HepG2 (cell line): Measurements from ENCODE around the gene SYNE3. TPM values are rescaled to one million over a fixed set of nuclear protein-coding genes. Genes with fewer than 3 reads are reported as not detected.

Experiments
- DBP ChIP-seq: sonication (generic); formaldehyde crosslinking; IDR thresholded peaks from 2 replicates; pipeline ENCODE4 v1.4.0; 2020; ENCODE audit warnings: missing genetic modification reagents; ENCODE audit errors: not compliant biosample characterization
- EP300 ChIP-seq, 3 experiments: sonication (generic) in 1 of 3; formaldehyde crosslinking in 1 of 3; IDR thresholded peaks; 2 replicates each; pipeline versions ENCODE4 v1.5.1 to v1.6.1; 2011 to 2020; ENCODE audit warnings: low read depth in 2 of 3, low read length in 2 of 3, borderline replicate concordance in 1 of 3, improper control_type of control experiment in 1 of 3, mild to moderate bottlenecking in 1 of 3, missing genetic modification reagents in 1 of 3, moderate library complexity in 1 of 3
- FOXP4 ChIP-seq: sonication (generic); formaldehyde crosslinking; IDR thresholded peaks from 2 replicates; pipeline ENCODE4 v1.4.0; 2020; ENCODE audit warnings: missing genetic modification reagents
- HNF4A ChIP-seq: sonication (generic); formaldehyde crosslinking; IDR thresholded peaks from 2 replicates; pipeline ENCODE4 v1.4.0; 2020; ENCODE audit warnings: missing genetic modification reagents
- MAFF ChIP-seq: IDR thresholded peaks from 2 replicates; pipeline ENCODE4 v1.6.1; 2011; ENCODE audit warnings: low read depth, low read length, improper control_type of control experiment
- MAFG ChIP-seq: sonication (generic); formaldehyde crosslinking; IDR thresholded peaks from 2 replicates; pipeline ENCODE4 v1.5.1; 2020; ENCODE audit warnings: mild to moderate bottlenecking, missing genetic modification reagents
- PAXIP1 ChIP-seq: sonication (generic); formaldehyde crosslinking; conservative IDR thresholded peaks from 2 replicates; pipeline ENCODE4 v1.4.0; 2020; ENCODE audit warnings: mild to moderate bottlenecking, missing genetic modification reagents, moderate library complexity
- ZNF143 ChIP-seq: sonication (generic); formaldehyde crosslinking; IDR thresholded peaks from 2 replicates; pipeline ENCODE4 v1.4.0; 2020; ENCODE audit warnings: missing genetic modification reagents
- ZNF232 ChIP-seq: sonication (generic); formaldehyde crosslinking; IDR thresholded peaks from 2 replicates; pipeline ENCODE4 v1.4.0; 2020; ENCODE audit warnings: missing genetic modification reagents, borderline replicate concordance
- ZNF331 ChIP-seq: sonication (generic); formaldehyde crosslinking; IDR thresholded peaks from 2 replicates; pipeline ENCODE4 v1.4.0; 2020; ENCODE audit warnings: missing genetic modification reagents
- ZNF510 ChIP-seq: sonication (generic); formaldehyde crosslinking; IDR thresholded peaks from 2 replicates; pipeline ENCODE4 v1.4.0; 2020; ENCODE audit warnings: low read depth, mild to moderate bottlenecking, missing genetic modification reagents
- ZNF883 ChIP-seq: sonication (generic); formaldehyde crosslinking; IDR thresholded peaks from 2 replicates; pipeline ENCODE4 v1.5.1; 2020; ENCODE audit warnings: mild to moderate bottlenecking, missing genetic modification reagents; ENCODE audit errors: not compliant biosample characterization
- polyA plus RNA-seq, 8 experiments: library from polyadenylated mRNA; depleted of rRNA in 3 of 8; stranded (reverse) in 7 of 8; unstranded in 1 of 8; fragments of >200 nt; fragmentation: Illumina TruSeq in 4 of 8; extraction: Trizol in 4 of 8; gene quantifications; 2 replicates each; pipeline versions ENCODE4 v1.2.1 to v1.2.3, GENCODE V29; 2011 to 2016; ENCODE audit warnings: low read depth in 4 of 8, missing spikeins in 1 of 8, mixed read lengths in 1 of 8; ENCODE audit not compliant: insufficient read depth in 1 of 8
- total RNA-seq, 5 experiments: library from RNA; depleted of rRNA; stranded (reverse); fragments of >200 nt; fragmentation: Illumina TruSeq; extraction: Trizol; gene quantifications; 2 replicates each; pipeline ENCODE4 v1.2.3, GENCODE V29; 2016; ENCODE audit warnings: low read depth in 1 of 5
- TF ChIP-seq, protein P1 (sequence below): sonication (generic); formaldehyde crosslinking; IDR thresholded peaks from 2 replicates; pipeline ENCODE4 v1.4.0; 2020; ENCODE audit warnings: missing genetic modification reagents, borderline replicate concordance
- TF ChIP-seq, protein P2 (sequence below): sonication (generic); formaldehyde crosslinking; IDR thresholded peaks from 2 replicates; pipeline ENCODE4 v1.5.0; 2020; ENCODE audit warnings: mild to moderate bottlenecking, low read depth, missing genetic modification reagents, borderline replicate concordance

SYNE3 gene
- total and polyA plus RNA-seq, 2 of the 13 experiments (the other 11 are each of a cell fraction or from before 2014, with no cell fraction given) = 7.8 to 8.0 TPM

DNA sequence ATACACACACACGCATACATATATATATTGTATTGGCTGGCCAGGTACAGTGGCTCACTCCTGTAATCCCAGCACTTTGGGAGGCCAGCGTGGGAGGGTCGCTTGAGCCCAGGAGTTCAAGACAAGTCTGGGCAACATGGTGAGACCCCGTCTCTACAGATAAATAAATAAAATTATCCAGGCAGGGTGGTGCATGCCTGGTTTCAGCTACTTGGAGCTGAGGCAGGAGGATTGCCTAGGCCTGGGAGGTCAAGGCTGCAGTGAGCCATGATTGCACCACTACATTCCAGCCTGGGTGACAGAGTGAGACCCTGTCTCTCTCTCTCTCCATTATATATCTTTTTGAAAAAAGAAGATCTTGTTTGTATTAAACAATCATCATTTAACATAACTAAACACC is 4.6 kb upstream of the SYNE3 start (continued):
- TF ChIP-seq ZNF232 (CRISPR knock-in tag) (no peak), FOXP4 (CRISPR knock-in tag) (0 out of 2 replicates have a peak, but pooled peaks have one; percentile 14), EP300 (IDR thresholded peaks at IDR 0.05; ENCODE audit: low read depth in 2 of 2, low read length in 2 of 2) (peak in 1 of 2 experiments; percentile 44; a peak in 1 of 4 replicates), EP300 (CRISPR knock-in tag; IDR thresholded peaks at IDR 0.05; ENCODE audit: borderline replicate concordance) (no peak), MAFG (CRISPR knock-in tag) (no peak), ZNF143 (no peak), ZNF331 (CRISPR knock-in tag) (peak; percentile 41; the same call in 1 of the 2 replicates), MAFF (no peak), ZNF883 (no peak), PAXIP1 (CRISPR knock-in tag) (peak; percentile 45; the same call in 1 of the 2 replicates), ZNF510 (CRISPR knock-in tag) (no peak), DBP (CRISPR knock-in tag) (no peak), HNF4A (CRISPR knock-in tag) (peak; percentile 61)
- TF ChIP-seq, protein P1, sequence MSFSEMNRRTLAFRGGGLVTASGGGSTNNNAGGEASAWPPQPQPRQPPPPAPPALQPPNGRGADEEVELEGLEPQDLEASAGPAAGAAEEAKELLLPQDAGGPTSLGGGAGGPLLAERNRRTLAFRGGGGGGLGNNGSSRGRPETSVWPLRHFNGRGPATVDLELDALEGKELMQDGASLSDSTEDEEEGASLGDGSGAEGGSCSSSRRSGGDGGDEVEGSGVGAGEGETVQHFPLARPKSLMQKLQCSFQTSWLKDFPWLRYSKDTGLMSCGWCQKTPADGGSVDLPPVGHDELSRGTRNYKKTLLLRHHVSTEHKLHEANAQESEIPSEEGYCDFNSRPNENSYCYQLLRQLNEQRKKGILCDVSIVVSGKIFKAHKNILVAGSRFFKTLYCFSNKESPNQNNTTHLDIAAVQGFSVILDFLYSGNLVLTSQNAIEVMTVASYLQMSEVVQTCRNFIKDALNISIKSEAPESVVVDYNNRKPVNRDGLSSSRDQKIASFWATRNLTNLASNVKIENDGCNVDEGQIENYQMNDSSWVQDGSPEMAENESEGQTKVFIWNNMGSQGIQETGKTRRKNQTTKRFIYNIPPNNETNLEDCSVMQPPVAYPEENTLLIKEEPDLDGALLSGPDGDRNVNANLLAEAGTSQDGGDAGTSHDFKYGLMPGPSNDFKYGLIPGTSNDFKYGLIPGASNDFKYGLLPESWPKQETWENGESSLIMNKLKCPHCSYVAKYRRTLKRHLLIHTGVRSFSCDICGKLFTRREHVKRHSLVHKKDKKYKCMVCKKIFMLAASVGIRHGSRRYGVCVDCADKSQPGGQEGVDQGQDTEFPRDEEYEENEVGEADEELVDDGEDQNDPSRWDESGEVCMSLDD (CRISPR knock-in tag) = no peak
- TF ChIP-seq, protein P2, sequence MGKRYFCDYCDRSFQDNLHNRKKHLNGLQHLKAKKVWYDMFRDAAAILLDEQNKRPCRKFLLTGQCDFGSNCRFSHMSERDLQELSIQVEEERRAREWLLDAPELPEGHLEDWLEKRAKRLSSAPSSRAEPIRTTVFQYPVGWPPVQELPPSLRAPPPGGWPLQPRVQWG (CRISPR knock-in tag) = no peak
